Measurements from ENCODE around the gene MICOS13. TPM values are rescaled to one million over a fixed set of nuclear protein-coding genes. Genes with fewer than 3 reads are reported as not detected.

MICOS13 gene
- total RNA-seq, 2 donors from 2014 or later = 26.3 to 35.0 TPM

GRCh38 chr19:5679289-5680083, 830 bp downstream of the MICOS13 start:
- Mint-ChIP-seq H3K27ac (peak overlapping the region; percentile 98), H3K4me1 (peaks cover 13% of the 10 kb centered on the region), H3K9me3 (no peaks in the 10 kb centered on the region), H3K36me3 (ENCODE audit: low read depth) (no peaks in the 10 kb centered on the region), H3K27me3 (ENCODE audit: insufficient read depth) (peaks cover 10% of the 10 kb centered on the region), H3K4me3 (peak overlapping the region; percentile 95)
- 60 to 63% methylated on average over 17 to 26 of the region's 26 CpGs for WGBS, 2 experiments (ENCODE audit: insufficient coverage in 1 of 2, insufficient read length in 1 of 2)
- H3K9ac ChIP-seq (ENCODE audit: extremely low read depth, low read length, poor library complexity, severe bottlenecking) = peak overlapping the region; percentile 80
- no peaks in the 10 kb centered on the region for H3K9me3 ChIP-seq (ENCODE audit: control insufficient read depth, low read length)
- H3K4me1 ChIP-seq (ENCODE audit: control insufficient read depth, insufficient read depth, low read length) = no peaks in the 10 kb centered on the region
- no peaks in the 10 kb centered on the region for H3K27me3 ChIP-seq (ENCODE audit: control insufficient read depth, insufficient read depth, low read length, poor library complexity, severe bottlenecking)
- peak overlapping the region; percentile 93 for H3K4me3 ChIP-seq (ENCODE audit: low read length)
- DNase-seq = peak; percentile 65
- H3K36me3 ChIP-seq (ENCODE audit: control insufficient read depth, insufficient read depth, low read length) = peaks cover 6% of the 10 kb centered on the region
- no peak for TF ChIP-seq CTCF (conservative IDR thresholded peaks at IDR 0.05)
- no peak overlapping the region for H3K27ac ChIP-seq (ENCODE audit: low read depth, low read length)

- H3K27ac ChIP-seq (ENCODE audit: low read depth, low read length) = no peak overlapping the region
- Mint-ChIP-seq H3K36me3 (ENCODE audit: low read depth) (peaks cover 3% of the 10 kb centered on the region), H3K27ac (no peak overlapping the region), H3K9me3 (no peaks in the 10 kb centered on the region), H3K4me3 (no peak overlapping the region), H3K4me1 (peaks cover 13% of the 10 kb centered on the region), H3K27me3 (ENCODE audit: insufficient read depth) (peaks cover 10% of the 10 kb centered on the region)
- no peak overlapping the region for H3K4me3 ChIP-seq (ENCODE audit: low read length)
- DNase-seq = peak; percentile 41
- no peaks in the 10 kb centered on the region for H3K9me3 ChIP-seq (ENCODE audit: control insufficient read depth, low read length)
- no peaks in the 10 kb centered on the region for H3K4me1 ChIP-seq (ENCODE audit: control insufficient read depth, insufficient read depth, low read length)
- H3K9ac ChIP-seq (ENCODE audit: extremely low read depth, low read length, poor library complexity, severe bottlenecking) = no peak overlapping the region
- H3K27me3 ChIP-seq (ENCODE audit: control insufficient read depth, insufficient read depth, low read length, poor library complexity, severe bottlenecking) = no peaks in the 10 kb centered on the region
- 95 to 98% methylated on average over 9 to 20 of the region's 22 CpGs for WGBS, 2 experiments (ENCODE audit: insufficient coverage in 1 of 2, insufficient read length in 1 of 2)
- peaks cover 6% of the 10 kb centered on the region for H3K36me3 ChIP-seq (ENCODE audit: control insufficient read depth, insufficient read depth, low read length)
- no peak for TF ChIP-seq CTCF (conservative IDR thresholded peaks at IDR 0.05)
Observed at GRCh38 chr19:5678071-5678718, 2.1 kb downstream of the MICOS13 start.

GRCh38 chr19:5677580-5677979, 2.7 kb downstream of the MICOS13 start:
- peaks cover 6% of the 10 kb centered on the region for H3K36me3 ChIP-seq (ENCODE audit: control insufficient read depth, insufficient read depth, low read length)
- H3K27ac ChIP-seq (ENCODE audit: low read depth, low read length) = no peak overlapping the region
- H3K9ac ChIP-seq (ENCODE audit: extremely low read depth, low read length, poor library complexity, severe bottlenecking) = no peak overlapping the region
- 93 to 95% methylated on average over 8 to 9 of the region's 9 CpGs for WGBS, 2 experiments (ENCODE audit: insufficient coverage in 1 of 2, insufficient read length in 1 of 2)
- no peaks in the 10 kb centered on the region for H3K27me3 ChIP-seq (ENCODE audit: control insufficient read depth, insufficient read depth, low read length, poor library complexity, severe bottlenecking)
- H3K9me3 Mint-ChIP-seq = no peaks in the 10 kb centered on the region
- H3K4me3 Mint-ChIP-seq = no peak overlapping the region
- H3K4me1 ChIP-seq (ENCODE audit: control insufficient read depth, insufficient read depth, low read length) = no peaks in the 10 kb centered on the region
- peaks cover 8% of the 10 kb centered on the region for H3K36me3 Mint-ChIP-seq (ENCODE audit: low read depth)
- H3K9me3 ChIP-seq (ENCODE audit: control insufficient read depth, low read length) = no peaks in the 10 kb centered on the region
- no peak overlapping the region for H3K27ac Mint-ChIP-seq
- H3K4me3 ChIP-seq (ENCODE audit: low read length) = no peak overlapping the region
- no peak for TF ChIP-seq CTCF (conservative IDR thresholded peaks at IDR 0.05)
- peaks cover 13% of the 10 kb centered on the region for H3K4me1 Mint-ChIP-seq
- peaks cover 10% of the 10 kb centered on the region for H3K27me3 Mint-ChIP-seq (ENCODE audit: insufficient read depth)
- no peak for DNase-seq

Measured in endodermal cell (in vitro differentiated cells).